Measurements from ENCODE around the gene LOXL4.
"Not testable (repeated sequence)": the region's sequence is repeated elsewhere in the genome, so short reads cannot be mapped to it uniquely, and the experiment has no call there.

The LOXL4 gene

DNA sequence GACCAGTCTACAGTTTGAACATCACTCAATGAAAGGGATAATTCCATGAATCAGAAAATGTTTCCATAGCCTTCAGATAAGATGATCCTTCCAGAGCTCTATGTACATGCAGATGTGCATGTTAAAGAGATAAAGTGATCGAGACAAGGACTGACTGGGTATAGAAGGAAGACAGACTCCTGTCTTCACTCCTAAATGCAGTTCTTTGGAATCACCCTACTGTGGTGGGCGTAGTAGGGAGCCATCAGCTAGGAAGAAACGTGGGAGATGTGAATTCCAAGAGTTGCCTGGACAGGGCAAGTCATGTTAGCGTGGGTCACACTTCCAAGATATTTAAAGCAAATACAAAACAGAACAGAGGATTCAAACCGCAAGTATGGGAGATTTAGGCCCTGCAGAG, 23.9 kb downstream of the LOXL4 start:
- TF ChIP-seq, protein P1, sequence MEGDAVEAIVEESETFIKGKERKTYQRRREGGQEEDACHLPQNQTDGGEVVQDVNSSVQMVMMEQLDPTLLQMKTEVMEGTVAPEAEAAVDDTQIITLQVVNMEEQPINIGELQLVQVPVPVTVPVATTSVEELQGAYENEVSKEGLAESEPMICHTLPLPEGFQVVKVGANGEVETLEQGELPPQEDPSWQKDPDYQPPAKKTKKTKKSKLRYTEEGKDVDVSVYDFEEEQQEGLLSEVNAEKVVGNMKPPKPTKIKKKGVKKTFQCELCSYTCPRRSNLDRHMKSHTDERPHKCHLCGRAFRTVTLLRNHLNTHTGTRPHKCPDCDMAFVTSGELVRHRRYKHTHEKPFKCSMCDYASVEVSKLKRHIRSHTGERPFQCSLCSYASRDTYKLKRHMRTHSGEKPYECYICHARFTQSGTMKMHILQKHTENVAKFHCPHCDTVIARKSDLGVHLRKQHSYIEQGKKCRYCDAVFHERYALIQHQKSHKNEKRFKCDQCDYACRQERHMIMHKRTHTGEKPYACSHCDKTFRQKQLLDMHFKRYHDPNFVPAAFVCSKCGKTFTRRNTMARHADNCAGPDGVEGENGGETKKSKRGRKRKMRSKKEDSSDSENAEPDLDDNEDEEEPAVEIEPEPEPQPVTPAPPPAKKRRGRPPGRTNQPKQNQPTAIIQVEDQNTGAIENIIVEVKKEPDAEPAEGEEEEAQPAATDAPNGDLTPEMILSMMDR (IDR thresholded peaks at IDR 0.05; ENCODE audit: insufficient read depth, missing control alignments), result no peak
- no peak for DNase-seq (ENCODE audit: insufficient read length, low spot score)
- no peak for FAIRE-seq

DNA sequence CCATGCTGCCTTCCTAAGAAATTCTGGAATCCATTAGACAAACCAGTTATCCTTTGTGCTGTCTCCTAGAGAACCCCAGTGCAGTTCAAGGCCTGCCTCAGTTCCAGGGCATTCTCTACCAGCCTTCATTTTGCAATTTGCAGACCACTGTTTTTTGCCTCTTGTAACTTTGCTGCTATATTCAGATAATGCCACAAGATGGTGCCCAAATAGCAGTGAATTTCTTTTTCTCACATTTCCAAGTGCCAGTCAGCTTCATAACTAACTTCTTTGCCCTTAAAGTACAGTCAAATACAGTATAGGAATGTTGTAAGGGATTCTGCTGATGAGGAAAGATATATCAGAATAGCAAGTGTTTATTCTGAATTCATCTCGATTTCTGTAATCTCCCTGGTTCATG, 25.2 kb downstream of the LOXL4 start:
- FAIRE-seq, result no peak
- no peak for DNase-seq (ENCODE audit: insufficient read length, low spot score)
- TF ChIP-seq, protein P1 (IDR thresholded peaks at IDR 0.05; ENCODE audit: insufficient read depth, missing control alignments), result peak; percentile 51

DNA sequence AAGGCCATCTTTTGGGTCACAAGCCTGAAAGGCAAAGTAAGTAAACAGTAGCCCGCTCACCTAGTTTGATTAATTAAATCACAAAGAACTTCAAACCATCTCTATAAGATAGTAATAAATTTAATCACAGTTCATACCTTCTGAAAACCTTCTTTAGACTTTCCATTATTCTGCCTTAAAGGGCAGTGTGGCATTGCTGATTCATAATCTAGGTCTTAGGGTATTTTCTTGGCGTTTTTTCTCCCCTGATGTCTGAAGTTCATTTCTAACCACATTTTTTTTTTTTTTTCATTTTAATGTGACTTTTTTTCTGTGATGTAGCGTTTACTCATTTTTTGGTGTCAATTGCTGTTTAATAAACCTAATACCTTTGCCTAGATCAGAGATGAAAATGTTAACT, 27.5 kb downstream of the LOXL4 start:
- TF ChIP-seq, protein P1 (IDR thresholded peaks at IDR 0.05; ENCODE audit: insufficient read depth, missing control alignments), result no peak
- no peak for DNase-seq (ENCODE audit: insufficient read length, low spot score)
- FAIRE-seq, result no peak

DNA sequence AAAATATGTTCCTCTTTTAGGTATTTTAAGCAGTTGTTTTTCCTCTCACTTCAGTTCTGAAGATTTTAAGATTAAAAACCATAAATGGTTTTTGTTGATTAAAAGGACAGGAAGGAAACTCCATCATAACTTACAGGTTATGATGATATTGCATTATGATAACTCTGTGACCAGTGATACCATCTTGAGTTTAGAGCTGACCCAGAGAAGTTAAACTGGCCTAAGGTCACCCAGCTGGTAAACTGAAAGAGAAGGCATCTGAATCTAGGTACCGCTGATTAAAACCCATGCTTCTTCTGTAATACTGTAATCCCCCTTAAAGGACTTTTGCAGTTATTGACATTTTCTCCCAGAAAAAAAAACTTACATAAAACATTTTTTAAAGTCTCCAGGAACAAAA, 29.6 kb downstream of the LOXL4 start:
- DNase-seq (ENCODE audit: insufficient read length, low spot score), result no peak
- peak; percentile 88 for FAIRE-seq
- TF ChIP-seq, protein P1 (IDR thresholded peaks at IDR 0.05; ENCODE audit: insufficient read depth, missing control alignments), result no peak

DNA sequence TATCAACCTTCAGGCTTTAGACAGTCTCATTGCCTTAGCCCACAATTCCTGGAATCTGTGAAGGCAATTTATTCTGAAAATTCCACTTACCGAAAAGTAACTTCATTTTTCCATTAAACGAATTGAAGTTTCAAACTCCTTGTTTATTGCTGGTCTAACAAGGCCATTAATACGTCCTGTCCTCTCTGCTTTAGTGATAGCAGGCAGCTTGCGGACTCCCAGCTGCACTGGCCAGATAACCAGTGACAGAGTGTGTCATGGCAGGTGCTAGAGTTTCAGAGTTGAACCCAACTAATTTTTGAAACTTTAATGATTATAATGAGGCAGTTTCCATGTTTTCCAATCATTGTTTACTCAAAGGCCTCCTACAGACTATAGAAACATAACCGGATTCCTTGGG, 31.1 kb downstream of the LOXL4 start:
- no peak for DNase-seq (ENCODE audit: insufficient read length, low spot score)
- no peak for FAIRE-seq
- TF ChIP-seq, protein P1 (IDR thresholded peaks at IDR 0.05; ENCODE audit: insufficient read depth, missing control alignments), result no peak

DNA sequence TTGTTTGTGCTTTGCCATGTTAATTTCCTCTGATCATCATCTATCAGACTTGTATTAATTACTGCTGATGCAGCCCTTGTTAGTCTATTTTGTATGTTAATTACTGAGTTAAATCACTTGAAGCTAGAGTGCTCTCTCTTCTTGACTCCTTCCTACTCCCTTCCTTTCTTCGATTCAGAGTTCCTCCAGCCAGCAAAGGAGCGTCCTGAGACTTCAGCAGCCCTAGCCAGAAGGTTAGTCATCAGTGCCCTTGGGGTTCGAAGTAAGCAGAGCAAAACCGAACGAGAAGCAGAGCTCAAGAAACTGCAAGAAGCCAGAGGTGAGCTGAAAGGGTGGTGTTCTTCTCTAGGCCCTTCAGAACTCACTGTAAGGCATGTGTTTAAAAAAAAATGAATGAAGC, 32.1 kb downstream of the LOXL4 start:
- FAIRE-seq, result no peak
- TF ChIP-seq, protein P1 (IDR thresholded peaks at IDR 0.05; ENCODE audit: insufficient read depth, missing control alignments), result no peak
- DNase-seq (ENCODE audit: insufficient read length, low spot score), result no peak

DNA sequence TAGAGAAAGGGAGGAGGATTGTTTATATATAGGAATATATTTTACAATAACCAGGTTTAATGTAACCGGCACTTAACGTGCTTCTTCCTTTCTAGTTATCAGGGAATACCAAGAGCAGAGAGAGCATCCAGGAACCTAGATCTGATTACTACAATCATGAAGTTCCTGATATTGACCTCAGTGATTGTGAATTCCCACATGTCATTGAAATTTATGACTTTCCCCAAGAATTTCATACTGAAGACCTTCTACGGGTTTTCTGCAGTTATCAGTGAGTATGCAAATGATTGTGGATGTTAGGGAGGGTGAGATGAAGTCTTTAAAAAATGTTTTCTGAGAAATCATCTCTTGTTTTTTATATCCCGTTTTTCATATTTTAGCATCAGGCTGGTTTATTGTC, 36.6 kb downstream of the LOXL4 start:
- no peak for FAIRE-seq
- DNase-seq (ENCODE audit: insufficient read length, low spot score), result no peak
- TF ChIP-seq, protein P1 (IDR thresholded peaks at IDR 0.05; ENCODE audit: insufficient read depth, missing control alignments), result no peak

DNA sequence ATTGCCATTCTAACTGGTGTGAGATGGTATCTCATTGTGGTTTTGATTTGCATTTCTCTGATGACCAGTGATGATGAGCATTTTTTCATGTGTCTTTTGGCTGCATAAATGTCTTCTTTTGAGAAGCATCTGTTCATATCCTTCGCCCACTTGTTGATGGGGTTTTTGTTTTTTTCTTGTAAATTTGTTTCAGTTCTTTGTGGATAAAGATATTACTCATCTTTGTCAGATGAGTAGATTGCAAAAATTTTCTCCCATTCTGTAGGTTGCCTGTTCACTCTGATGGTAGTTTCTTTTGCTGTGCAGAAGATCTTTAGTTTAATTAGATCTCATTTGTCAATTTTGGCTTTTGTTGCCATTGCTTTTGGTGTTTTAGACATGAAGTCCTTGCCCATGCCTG, 39.7 kb downstream of the LOXL4 start:
- FAIRE-seq; DNase-seq (ENCODE audit: insufficient read length, low spot score): not testable (repeated sequence)

DNA sequence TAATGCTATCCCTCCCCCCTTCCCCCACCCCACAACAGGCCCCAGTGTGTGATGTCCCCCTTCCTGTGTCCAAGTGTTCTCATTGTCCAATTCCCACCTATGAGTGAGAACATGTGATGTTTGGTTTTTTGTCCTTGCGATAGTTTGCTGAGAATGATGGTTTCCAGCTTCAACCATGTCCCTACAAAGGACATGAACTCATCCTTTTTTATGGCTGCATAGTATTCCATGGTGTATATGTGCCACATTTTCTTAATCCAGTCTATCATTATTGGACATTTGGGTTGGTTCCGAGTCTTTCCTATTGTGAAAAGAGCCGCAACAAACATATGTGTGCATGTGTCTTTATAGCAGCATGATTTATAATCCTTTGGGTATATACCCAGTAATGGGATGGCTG, 40.3 kb downstream of the LOXL4 start:
- DNase-seq (ENCODE audit: insufficient read length, low spot score); FAIRE-seq: not testable (repeated sequence)

All from D721Med (cell line).